ENCODE measurements around the gene CCNQ.

DNA sequence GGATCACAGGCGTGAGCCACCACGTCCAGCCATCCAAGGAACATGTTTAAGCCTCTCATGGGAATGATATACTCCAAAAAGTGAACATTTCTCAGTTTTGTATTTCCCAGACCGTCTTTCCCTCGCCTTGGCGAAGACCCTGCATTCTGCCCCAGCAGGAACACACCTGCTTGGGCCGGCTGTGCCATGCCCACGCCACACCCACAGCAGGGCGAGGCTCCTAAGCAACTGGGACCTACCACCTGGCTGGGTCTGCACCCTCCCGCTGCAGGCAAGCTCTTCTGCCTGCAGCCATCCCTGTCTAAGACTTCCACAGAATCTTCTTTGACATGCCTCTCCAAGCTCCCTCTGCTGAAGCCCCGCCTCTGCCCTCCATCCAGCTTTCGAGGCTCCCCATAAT, 3.6 kb downstream of the CCNQ start:
- TF ChIP-seq, protein P1, sequence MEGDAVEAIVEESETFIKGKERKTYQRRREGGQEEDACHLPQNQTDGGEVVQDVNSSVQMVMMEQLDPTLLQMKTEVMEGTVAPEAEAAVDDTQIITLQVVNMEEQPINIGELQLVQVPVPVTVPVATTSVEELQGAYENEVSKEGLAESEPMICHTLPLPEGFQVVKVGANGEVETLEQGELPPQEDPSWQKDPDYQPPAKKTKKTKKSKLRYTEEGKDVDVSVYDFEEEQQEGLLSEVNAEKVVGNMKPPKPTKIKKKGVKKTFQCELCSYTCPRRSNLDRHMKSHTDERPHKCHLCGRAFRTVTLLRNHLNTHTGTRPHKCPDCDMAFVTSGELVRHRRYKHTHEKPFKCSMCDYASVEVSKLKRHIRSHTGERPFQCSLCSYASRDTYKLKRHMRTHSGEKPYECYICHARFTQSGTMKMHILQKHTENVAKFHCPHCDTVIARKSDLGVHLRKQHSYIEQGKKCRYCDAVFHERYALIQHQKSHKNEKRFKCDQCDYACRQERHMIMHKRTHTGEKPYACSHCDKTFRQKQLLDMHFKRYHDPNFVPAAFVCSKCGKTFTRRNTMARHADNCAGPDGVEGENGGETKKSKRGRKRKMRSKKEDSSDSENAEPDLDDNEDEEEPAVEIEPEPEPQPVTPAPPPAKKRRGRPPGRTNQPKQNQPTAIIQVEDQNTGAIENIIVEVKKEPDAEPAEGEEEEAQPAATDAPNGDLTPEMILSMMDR (IDR thresholded peaks at IDR 0.05; ENCODE audit: low read depth, low read length, poor library complexity, severe bottlenecking): no peak
- TF ChIP-seq EZH2phosphoT487 (IDR thresholded peaks at IDR 0.05; ENCODE audit: borderline replicate concordance, low read length): no peak

All from DOHH2 (cell line).